K562 (cell line): Measurements from ENCODE around the gene DALRD3. TPM values are rescaled to one million over a fixed set of nuclear protein-coding genes. Genes with fewer than 3 reads are reported as not detected.

Source experiments
- ATF2 ChIP-seq: sonication (generic); formaldehyde crosslinking; IDR thresholded peaks from 2 replicates; pipeline ENCODE4 v1.8.1; 2022; ENCODE audit warnings: missing genetic modification reagents
- CLOCK ChIP-seq: fragments of 250-450 bp; sonication (Bioruptor Pico); IDR thresholded peaks from 2 replicates; pipeline ENCODE4 v1.4.0; 2020; ENCODE audit warnings: mild to moderate bottlenecking, moderate library complexity, borderline replicate concordance
- CREB3L1 ChIP-seq: fragments of 450-650 bp; IDR thresholded peaks from 2 replicates; pipeline ENCODE4 v1.6.1; 2014; ENCODE audit warnings: low read depth, mild to moderate bottlenecking, moderate library complexity, borderline replicate concordance
- HDAC6 ChIP-seq: IDR thresholded peaks from 2 replicates; pipeline ENCODE4 v1.6.1; 2012; ENCODE audit warnings: low read depth, mild to moderate bottlenecking, control low read depth, inconsistent platforms, low read length, moderate library complexity
- HNRNPK ChIP-seq: fragments of 200-400 bp; formaldehyde crosslinking; IDR thresholded peaks from one replicate; pipeline ENCODE4 v1.6.1; 2018; ENCODE audit warnings: mild to moderate bottlenecking, low read depth, low read length; ENCODE audit not compliant: poor library complexity, severe bottlenecking
- ID3 ChIP-seq, 2 experiments: fragments of 250-450 bp in 1 of 2; fragments of 450-650 bp in 1 of 2; sonication (Bioruptor Pico) in 1 of 2; IDR thresholded peaks; 2 replicates each; pipeline versions ENCODE4 v1.6.1 to v1.8.0; 2016 to 2021; ENCODE audit warnings: mild to moderate bottlenecking in 2 of 2, moderate library complexity in 2 of 2, missing compliant biosample characterization in 1 of 2, missing genetic modification characterization in 1 of 2
- KLF1 ChIP-seq: fragments of 450-650 bp; IDR thresholded peaks from 2 replicates; pipeline ENCODE4 v1.6.1; 2016; ENCODE audit warnings: missing genetic modification characterization, missing compliant biosample characterization
- MAFG ChIP-seq: fragments of 450-650 bp; conservative IDR thresholded peaks from 2 replicates; pipeline ENCODE4 v1.6.1; 2016; ENCODE audit warnings: missing genetic modification characterization, missing compliant biosample characterization
- MTA2 ChIP-seq: fragments of 450-650 bp; IDR thresholded peaks from 2 replicates; pipeline ENCODE4 v1.6.1; 2016; ENCODE audit warnings: low read depth
- NFIX ChIP-seq: fragments of 250-450 bp; sonication (Bioruptor Pico); IDR thresholded peaks from 2 replicates; pipeline ENCODE4 v1.4.0; 2020; ENCODE audit warnings: low read depth, mild to moderate bottlenecking, moderate library complexity
- POU5F1 ChIP-seq: fragments of 150-350 bp; IDR thresholded peaks from 2 replicates; pipeline ENCODE4 v1.6.1; 2014; ENCODE audit warnings: borderline replicate concordance, low read length, low read depth, mild to moderate bottlenecking; ENCODE audit not compliant: partially characterized antibody
- SIN3B ChIP-seq: fragments of 450-650 bp; IDR thresholded peaks from 2 replicates; pipeline ENCODE4 v1.6.1; 2017; ENCODE audit warnings: low read depth, mild to moderate bottlenecking, moderate library complexity
- UBTF ChIP-seq, 2 experiments: IDR thresholded peaks; 2 replicates each; pipeline ENCODE4 v1.6.1; 2012; ENCODE audit warnings: improper control_type of control experiment in 2 of 2, low read depth in 2 of 2, low read length in 2 of 2, borderline replicate concordance in 1 of 2
- ZNF175 ChIP-seq: fragments of 200-800 bp; sonication (Bioruptor generic); IDR thresholded peaks from 2 replicates; pipeline ENCODE4 v1.6.1; 2016; ENCODE audit warnings: low read depth, mild to moderate bottlenecking, missing genetic modification characterization, missing compliant biosample characterization
- ZNF444 ChIP-seq: fragments of 250-450 bp; sonication (Bioruptor Pico); IDR thresholded peaks from 2 replicates; pipeline ENCODE4 v1.4.0; 2020; ENCODE audit warnings: mild to moderate bottlenecking, moderate library complexity
- ZNF785 ChIP-seq: fragments of 250-450 bp; sonication (Bioruptor Pico); IDR thresholded peaks from 2 replicates; pipeline ENCODE4 v1.4.0; 2020; ENCODE audit warnings: mild to moderate bottlenecking
- ZNF79 ChIP-seq: fragments of 250-450 bp; sonication (Bioruptor Pico); IDR thresholded peaks from 2 replicates; pipeline ENCODE4 v1.4.0; 2020; ENCODE audit warnings: low read depth, mild to moderate bottlenecking, moderate library complexity
- polyA plus RNA-seq, 8 experiments: library from polyadenylated mRNA; depleted of rRNA in 4 of 8; stranded (reverse) in 5 of 8; unstranded in 3 of 8; fragments of >200 nt; fragmentation: Nextera tagmentation in 2 of 8; fragmentation: Illumina TruSeq in 1 of 8; extraction: Ambion mirVana in 2 of 8; extraction: Trizol in 1 of 8; gene quantifications; 2 replicates each; pipeline versions ENCODE4 v1.2.1 to v1.2.3, GENCODE V29; 2011 to 2014; ENCODE audit warnings: inconsistent platforms in 1 of 8, missing spikeins in 1 of 8
- total RNA-seq, 7 experiments: library from RNA; depleted of rRNA in 6 of 7; stranded (reverse); fragments of >200 nt in 6 of 7; fragmentation: Illumina TruSeq in 2 of 7; extraction: Trizol in 2 of 7; gene quantifications; 2 replicates each; pipeline versions ENCODE4 v1.2.1 to v1.2.3, GENCODE V29; 2011 to 2021; ENCODE audit warnings: low replicate concordance in 1 of 7

Gene DALRD3
- total and polyA plus RNA-seq, 9 of the 15 experiments (the other 6 are each of a cell fraction or from before 2014, with no cell fraction given) = 6.6 to 31.3 (median 14.4) TPM

DNA sequence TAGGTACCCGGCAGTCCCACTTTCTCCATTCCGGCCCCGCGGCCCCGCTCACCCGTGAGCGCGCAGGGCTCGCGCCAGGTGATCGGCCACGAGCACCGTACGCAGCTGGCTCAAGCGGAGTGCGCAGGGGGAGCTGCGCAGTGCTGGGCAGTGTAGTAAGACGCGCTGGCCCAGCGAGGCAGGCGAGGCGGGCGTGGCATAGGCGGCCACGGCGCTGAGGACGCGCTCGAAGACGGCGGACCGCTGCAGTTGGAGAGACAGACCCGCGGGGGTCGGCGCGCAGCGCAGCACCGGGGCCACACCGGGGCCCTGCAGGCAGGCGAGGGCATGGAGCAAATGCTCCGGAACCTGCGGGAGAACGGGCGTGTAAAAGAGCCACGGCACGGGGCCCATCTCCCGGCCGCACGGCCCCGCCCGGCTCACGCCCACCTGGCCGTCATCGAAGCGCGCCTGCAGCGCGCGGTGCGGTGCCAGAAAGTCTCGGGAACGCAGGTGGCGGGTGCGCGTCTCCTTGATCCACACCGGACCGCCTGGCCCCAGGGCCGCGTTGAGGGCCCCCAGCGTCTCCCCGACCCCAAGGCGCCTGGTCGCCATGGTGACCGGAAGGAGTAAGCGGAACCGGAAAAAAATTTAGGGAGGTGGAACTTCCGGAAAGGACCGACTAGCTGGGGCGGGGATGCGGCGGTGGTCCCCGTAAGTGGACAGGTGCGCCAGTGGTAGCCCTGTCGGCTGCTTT, at the start of gene DALRD3 (continued):
- TF ChIP-seq CLOCK (CRISPR knock-in tag) = no peak
- TF ChIP-seq HNRNPK = no peak
- 0 out of 2 replicates have a peak, but pooled peaks have one; percentile 29 for TF ChIP-seq KLF1 (tag)
- no peak for TF ChIP-seq ZNF785
- no peak for TF ChIP-seq MAFG (tag)
- TF ChIP-seq MTA2 = no peak
- no peak for TF ChIP-seq ZNF79
- no peak for TF ChIP-seq ZNF175 (CRISPR knock-in tag)
- TF ChIP-seq ID3 (CRISPR knock-in tag; IDR thresholded peaks at IDR 0.05) = no peak
- no peak for TF ChIP-seq ID3 (tag; IDR thresholded peaks at IDR 0.05)
- no peak for TF ChIP-seq HDAC6
- no peak; the same call in 1 of the 2 replicates for TF ChIP-seq CREB3L1
- no peak for TF ChIP-seq ZNF444 (CRISPR knock-in tag)
- no peak for TF ChIP-seq NFIX (CRISPR knock-in tag)
- TF ChIP-seq UBTF (IDR thresholded peaks at IDR 0.05; ENCODE audit: borderline replicate concordance in 1 of 2, low read depth in 2 of 2, low read length in 2 of 2) = no peak; a peak in 1 of 4 replicates
- TF ChIP-seq SIN3B = no peak; the same call in 1 of the 2 replicates
- no peak for TF ChIP-seq POU5F1
- no peak for TF ChIP-seq ATF2 (CRISPR knock-in tag)
